Gastrocnemius medialis (tissue), 4 donors: Measurements from ENCODE around the gene MINDY4. TPM values are rescaled to one million over a fixed set of nuclear protein-coding genes. Genes with fewer than 3 reads are reported as not detected.

Source experiments
- ATAC-seq, 2 donors: fragments of 150-250 bp; one replicate each; pipeline ENCODE4 v1.9.1; 2016
- DNase-seq, 2 donors: peaks; one replicate each; pipeline ENCODE4 v3.0.0-alpha.2; 2019
- H3K27ac ChIP-seq, 4 donors: fragments of 200-600 bp; sonication (generic); 1 replicate in 1 of 4; 2 replicates in 3 of 4; pipeline ENCODE4 v1.5.1; 2016 to 2018; ENCODE audit warnings: mild to moderate bottlenecking in 2 of 4, moderate library complexity in 1 of 4
- H3K27me3 ChIP-seq, 3 donors: fragments of 200-600 bp; sonication (generic) in 2 of 3; 1 replicate in 1 of 3; 2 replicates in 2 of 3; pipeline versions ENCODE4 v1.5.1 to v1.6.0; 2016 to 2019; ENCODE audit warnings: mild to moderate bottlenecking in 1 of 3, moderate library complexity in 1 of 3
- H3K36me3 ChIP-seq, 2 donors: fragments of 200-600 bp; sonication (generic) in 1 of 2; one replicate each; pipeline ENCODE4 v1.5.1; 2017 to 2018
- H3K4me1 ChIP-seq, 2 donors: fragments of 200-600 bp; sonication (generic) in 1 of 2; one replicate each; pipeline ENCODE4 v1.5.1; 2016 to 2017; ENCODE audit warnings: mild to moderate bottlenecking in 2 of 2
- H3K4me3 ChIP-seq, 4 donors: fragments of 200-600 bp; sonication (generic) in 3 of 4; 1 replicate in 1 of 4; 2 replicates in 3 of 4; pipeline ENCODE4 v1.5.1; 2016 to 2019; ENCODE audit warnings: mild to moderate bottlenecking in 2 of 4
- H3K9me3 ChIP-seq, 3 donors: fragments of 200-600 bp; sonication (generic) in 2 of 3; 1 replicate in 1 of 3; 2 replicates in 2 of 3; pipeline ENCODE4 v1.5.1; 2016 to 2019
- CTCF ChIP-seq, 5 experiments: fragments of 450-650 bp in 3 of 5; fragments of 200-600 bp in 2 of 5; sonication (generic) in 2 of 5; IDR thresholded peaks in 4 of 5; conservative IDR thresholded peaks in 1 of 5; 1 replicate in 4 of 5; 2 replicates in 1 of 5; pipeline ENCODE4 v1.5.1; 2016 to 2019; ENCODE audit warnings: antibody characterized with exemption in 5 of 5, mild to moderate bottlenecking in 3 of 5, moderate library complexity in 3 of 5
- POLR2A ChIP-seq, 2 donors: fragments of 450-650 bp; IDR thresholded peaks; one replicate each; pipeline ENCODE4 v1.6.1; 2017; ENCODE audit warnings: antibody characterized with exemption in 2 of 2, mild to moderate bottlenecking in 2 of 2, moderate library complexity in 2 of 2
- in situ Hi-C, 4 donors: fragments of 200-750 bp; cut with MboI; loops; one replicate each; pipeline versions ENCODE4 v1.15.0 to v1.8.0; 2017; ENCODE audit warnings: low sequenced_read_pairs in 4 of 4
- intact Hi-C: fragments of 100-400 bp; cut with DNase I; formaldehyde crosslinking; loops from one replicate; pipeline ENCODE4 v1.15.1; 2023; ENCODE audit warnings: low total_unique reads
- total RNA-seq, 4 donors: library from RNA; depleted of rRNA; stranded (reverse); fragments of >200 nt; gene quantifications; one replicate each; pipeline versions ENCODE4 v1.1.0 to v1.2.3, GENCODE V29; 2016

MINDY4 gene
- total RNA-seq, 4 donors from 2014 or later = 1.4 to 4.3 (median 3.0) TPM

- in situ Hi-C loops = no loop called here
- no peak overlapping the region for H3K4me3 ChIP-seq
Observed at GRCh38 chr7:30726296-30727006, 44.8 kb upstream of the MINDY4 start.

GRCh38 chr7:30727061-30727945 is 43.9 kb upstream of the MINDY4 start:
- TF ChIP-seq POLR2A (IDR thresholded peaks at IDR 0.05) (no peak), CTCF (IDR thresholded peaks at IDR 0.05 in 4 of 5, conservative IDR thresholded peaks at IDR 0.05 in 1 of 5) (no peak)
- no peak for DNase-seq
- H3K9me3 ChIP-seq = no peaks in the 10 kb centered on the region
- no peaks in the 10 kb centered on the region for H3K4me1 ChIP-seq
- H3K36me3 ChIP-seq = no peaks in the 10 kb centered on the region
- H3K4me3 ChIP-seq = no peak overlapping the region
- H3K27me3 ChIP-seq = no peaks in the 10 kb centered on the region
- in situ Hi-C loops = no loop called here
- H3K27ac ChIP-seq = no peak overlapping the region
- intact Hi-C loops = no loop called here
- no peak for ATAC-seq

More at GRCh38 chr7:30726296-30727006, 44.8 kb upstream of the MINDY4 start:
- H3K27ac ChIP-seq = no peak overlapping the region
- TF ChIP-seq CTCF (IDR thresholded peaks at IDR 0.05 in 4 of 5, conservative IDR thresholded peaks at IDR 0.05 in 1 of 5) (no peak), POLR2A (IDR thresholded peaks at IDR 0.05) (no peak)
- ATAC-seq = no peak
- H3K9me3 ChIP-seq = no peaks in the 10 kb centered on the region
- H3K36me3 ChIP-seq = no peaks in the 10 kb centered on the region
- H3K4me1 ChIP-seq = no peaks in the 10 kb centered on the region
- intact Hi-C loops = no loop called here
- DNase-seq = no peak
- H3K27me3 ChIP-seq = no peaks in the 10 kb centered on the region

- no peak for TF ChIP-seq POLR2A (IDR thresholded peaks at IDR 0.05)
- TF ChIP-seq CTCF (IDR thresholded peaks at IDR 0.05 in 4 of 5, conservative IDR thresholded peaks at IDR 0.05 in 1 of 5) = no peak
- Histone ChIP-seq H3K36me3 (no peaks in the 10 kb centered on the region), H3K4me3 (no peak overlapping the region), H3K27ac (no peak overlapping the region), H3K4me1 (no peaks in the 10 kb centered on the region), H3K9me3 (no peaks in the 10 kb centered on the region), H3K27me3 (no peaks in the 10 kb centered on the region)
- DNase-seq (no peak), ATAC-seq (no peak)
- intact Hi-C loops (no loop called here), in situ Hi-C loops (no loop called here)
Observed at GRCh38 chr7:30728591-30729100, 42.6 kb upstream of the MINDY4 start.

- Histone ChIP-seq H3K36me3 (no peaks in the 10 kb centered on the region), H3K27me3 (no peaks in the 10 kb centered on the region), H3K4me3 (no peak overlapping the region), H3K9me3 (no peaks in the 10 kb centered on the region), H3K27ac (no peak overlapping the region), H3K4me1 (no peaks in the 10 kb centered on the region)
- no peak for TF ChIP-seq POLR2A (IDR thresholded peaks at IDR 0.05)
- no peak for TF ChIP-seq CTCF (IDR thresholded peaks at IDR 0.05 in 4 of 5, conservative IDR thresholded peaks at IDR 0.05 in 1 of 5)
- intact Hi-C loops = no loop called here
- DNase-seq (no peak), ATAC-seq (no peak)
- in situ Hi-C loops = loop anchor here in 2 of 4 donors (10.0 kb wide), 1 partner anchor 45 kb away; the partner anchor contains the start of gene CRHR2 (in 2 of the 2)
Observed at GRCh38 chr7:30729642-30730041, 41.6 kb upstream of the MINDY4 start.
